ENCODE data around the gene RGS6. TPM values are rescaled to one million over a fixed set of nuclear protein-coding genes. Genes with fewer than 3 reads are reported as not detected.

Gene RGS6
- total RNA-seq, 4 donors from 2014 or later: 7.6 to 25.3 (median 17.2) TPM

DNA sequence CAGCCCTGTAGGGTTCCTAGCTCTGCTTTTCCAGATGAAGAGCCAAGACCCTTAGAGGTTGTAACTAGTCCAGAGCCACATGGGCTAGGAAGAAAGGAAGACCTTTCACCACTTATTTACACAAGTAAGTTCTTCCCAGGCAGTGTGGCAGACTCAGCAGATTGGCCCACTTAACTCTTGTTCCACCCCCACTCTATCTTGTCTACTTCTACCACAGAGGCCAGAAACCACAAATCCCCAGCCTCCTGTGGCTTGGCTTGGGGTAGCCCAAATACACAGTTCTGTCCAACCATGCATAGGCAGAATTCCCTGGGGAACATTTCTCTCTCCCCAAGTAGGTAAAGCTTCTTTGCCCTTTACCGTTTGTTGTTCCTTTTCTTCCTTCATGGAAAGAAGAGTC, 383.5 kb downstream of the RGS6 start:
- Histone ChIP-seq H3K4me3 (replicated peaks in 1 of 3) (no peak overlapping the region), H3K9me3 (no peaks in the 10 kb centered on the region), H3K27ac (no peak overlapping the region), H3K27me3 (no peaks in the 10 kb centered on the region), H3K36me3 (no peaks in the 10 kb centered on the region), H3K4me1 (no peaks in the 10 kb centered on the region)
- no peak for DNase-seq
- TF ChIP-seq, protein P1, sequence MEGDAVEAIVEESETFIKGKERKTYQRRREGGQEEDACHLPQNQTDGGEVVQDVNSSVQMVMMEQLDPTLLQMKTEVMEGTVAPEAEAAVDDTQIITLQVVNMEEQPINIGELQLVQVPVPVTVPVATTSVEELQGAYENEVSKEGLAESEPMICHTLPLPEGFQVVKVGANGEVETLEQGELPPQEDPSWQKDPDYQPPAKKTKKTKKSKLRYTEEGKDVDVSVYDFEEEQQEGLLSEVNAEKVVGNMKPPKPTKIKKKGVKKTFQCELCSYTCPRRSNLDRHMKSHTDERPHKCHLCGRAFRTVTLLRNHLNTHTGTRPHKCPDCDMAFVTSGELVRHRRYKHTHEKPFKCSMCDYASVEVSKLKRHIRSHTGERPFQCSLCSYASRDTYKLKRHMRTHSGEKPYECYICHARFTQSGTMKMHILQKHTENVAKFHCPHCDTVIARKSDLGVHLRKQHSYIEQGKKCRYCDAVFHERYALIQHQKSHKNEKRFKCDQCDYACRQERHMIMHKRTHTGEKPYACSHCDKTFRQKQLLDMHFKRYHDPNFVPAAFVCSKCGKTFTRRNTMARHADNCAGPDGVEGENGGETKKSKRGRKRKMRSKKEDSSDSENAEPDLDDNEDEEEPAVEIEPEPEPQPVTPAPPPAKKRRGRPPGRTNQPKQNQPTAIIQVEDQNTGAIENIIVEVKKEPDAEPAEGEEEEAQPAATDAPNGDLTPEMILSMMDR (IDR thresholded peaks at IDR 0.05): no peak
- no peak for TF ChIP-seq POLR2A (IDR thresholded peaks at IDR 0.05)
- intact Hi-C loops (cut with DNase I): no loop called here
- 58 to 70% methylated on average over 1 of the region's 1 CpG for WGBS, 2 donors

GRCh38 chr14:72318648-72319047, 386.4 kb downstream of the RGS6 start:
- Histone ChIP-seq H3K36me3 (no peaks in the 10 kb centered on the region), H3K4me3 (replicated peaks in 1 of 3) (no peak overlapping the region), H3K9me3 (no peaks in the 10 kb centered on the region), H3K27me3 (no peaks in the 10 kb centered on the region), H3K27ac (no peak overlapping the region), H3K4me1 (no peaks in the 10 kb centered on the region)
- WGBS, 2 donors: 78 to 80% methylated on average over 4 of the region's 4 CpGs
- no peak for DNase-seq
- TF ChIP-seq, protein P1 (IDR thresholded peaks at IDR 0.05): no peak
- no peak for TF ChIP-seq POLR2A (IDR thresholded peaks at IDR 0.05)
- intact Hi-C loops (cut with DNase I): no loop called here

GRCh38 chr14:72332046-72332445, 399.8 kb downstream of the RGS6 start:
- no peak overlapping the region for H3K27ac ChIP-seq

DNA sequence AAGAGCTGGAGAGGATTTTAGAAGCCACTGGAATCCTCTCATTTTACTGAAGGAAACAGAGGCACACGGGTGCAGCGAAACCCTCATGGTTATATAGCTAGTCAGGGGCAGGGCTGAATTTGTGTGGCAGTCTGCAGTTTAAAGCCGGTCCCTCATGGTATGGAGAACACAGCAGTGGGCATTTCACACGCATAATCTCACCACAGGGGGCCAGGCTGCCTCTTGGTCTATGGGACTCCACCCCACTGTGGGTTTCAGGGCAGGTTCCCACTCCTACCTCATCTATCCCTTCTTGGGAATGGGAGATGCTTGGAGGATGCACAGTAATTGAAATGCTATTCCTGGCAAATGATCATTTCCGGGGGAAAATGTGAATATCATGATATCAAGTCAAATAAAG, 400.6 kb downstream of the RGS6 start:
- TF ChIP-seq, protein P1 (IDR thresholded peaks at IDR 0.05): no peak
- no peak for TF ChIP-seq POLR2A (IDR thresholded peaks at IDR 0.05)
- Histone ChIP-seq H3K9me3 (no peaks in the 10 kb centered on the region), H3K36me3 (no peaks in the 10 kb centered on the region), H3K4me1 (peaks cover 10 to 13% of the 10 kb centered on the region in 2 donors), H3K4me3 (replicated peaks in 1 of 3) (no peak overlapping the region), H3K27ac (no peak overlapping the region), H3K27me3 (no peaks in the 10 kb centered on the region)
- WGBS, 2 donors: 75 to 78% methylated on average over 5 of the region's 5 CpGs
- no peak for DNase-seq
- intact Hi-C loops (cut with DNase I): no loop called here

More at GRCh38 chr14:72332046-72332445, 399.8 kb downstream of the RGS6 start:
- Histone ChIP-seq H3K4me3 (replicated peaks in 1 of 3) (no peak overlapping the region), H3K9me3 (no peaks in the 10 kb centered on the region), H3K36me3 (no peaks in the 10 kb centered on the region), H3K27me3 (no peaks in the 10 kb centered on the region), H3K4me1 (peaks cover 10 to 13% of the 10 kb centered on the region in 2 donors)
- DNase-seq: peak; percentile 90
- TF ChIP-seq POLR2A (IDR thresholded peaks at IDR 0.05): no peak
- TF ChIP-seq, protein P1 (IDR thresholded peaks at IDR 0.05): no peak
- intact Hi-C loops (cut with DNase I): no loop called here
- 4 to 6% methylated on average over 5 to 6 of the region's 6 CpGs for WGBS, 2 donors

- WGBS, 2 donors: 53 to 75% methylated on average over 4 of the region's 4 CpGs
- H3K4me3 ChIP-seq (replicated peaks in 1 of 3): no peak overlapping the region
- no peak overlapping the region for H3K27ac ChIP-seq
- intact Hi-C loops (cut with DNase I): no loop called here
- H3K27me3 ChIP-seq: no peaks in the 10 kb centered on the region
- no peak for TF ChIP-seq POLR2A (IDR thresholded peaks at IDR 0.05)
- TF ChIP-seq, protein P1 (IDR thresholded peaks at IDR 0.05): no peak
- DNase-seq: no peak
- H3K9me3 ChIP-seq: no peaks in the 10 kb centered on the region
- H3K4me1 ChIP-seq: peaks cover 10 to 13% of the 10 kb centered on the region in 2 donors
- H3K36me3 ChIP-seq: no peaks in the 10 kb centered on the region
Measured at GRCh38 chr14:72333357-72333756, 401.1 kb downstream of the RGS6 start.

Measured in thyroid gland (tissue), 4 donors.